Middle frontal gyrus (tissue), 1 donor: ENCODE results near the gene LTBP2.
"Not testable (repeated sequence)": the region's sequence is repeated elsewhere in the genome, so short reads cannot be mapped to it uniquely, and the experiment has no call there.

ENCODE experiments used
- DNase-seq: peaks from one replicate; pipeline ENCODE4 v3.0.0-alpha.2; 2015; ENCODE audit warnings: low spot score; ENCODE audit errors: extremely low spot score

LTBP2 gene

DNA sequence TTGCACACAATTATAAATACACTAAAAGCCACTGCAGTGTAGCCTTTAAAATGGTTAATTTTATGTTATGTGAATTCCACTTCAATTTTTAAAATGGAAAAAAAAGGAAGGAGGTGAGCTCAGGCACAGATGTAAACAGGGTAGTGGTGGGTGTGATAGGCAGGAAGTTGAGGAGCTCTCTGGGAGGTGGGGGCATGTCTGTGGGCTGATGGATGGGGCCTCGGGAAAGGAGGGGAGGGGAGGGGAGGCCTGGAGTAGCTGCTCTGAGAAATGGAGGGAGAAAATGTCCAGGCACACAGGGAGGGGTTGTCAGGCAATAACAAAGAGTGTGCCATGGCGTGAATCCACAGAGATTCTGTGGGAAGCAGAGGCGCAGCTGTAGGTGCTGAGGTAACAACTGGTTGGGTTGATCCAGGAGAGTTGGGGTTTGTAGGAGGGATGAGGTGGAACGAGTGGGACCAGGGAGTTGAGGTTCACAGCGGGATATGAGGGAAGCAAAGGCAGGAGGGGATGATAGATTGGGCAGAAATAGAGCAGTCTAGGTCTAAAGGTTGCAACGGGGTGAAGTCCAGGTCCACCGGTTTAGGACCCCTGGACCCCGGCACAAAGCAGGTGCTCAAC lies 57.2 kb downstream of the LTBP2 start:
- DNase-seq = no peak

GRCh38 chr14:74552623-74553022 lies 59.4 kb downstream of the LTBP2 start:
- no peak for DNase-seq

GRCh38 chr14:74551431-74552371 lies 60.3 kb downstream of the LTBP2 start:
- DNase-seq = no peak

- DNase-seq = no peak
Measured at GRCh38 chr14:74551001-74551400, 61.0 kb downstream of the LTBP2 start.

GRCh38 chr14:74550071-74550470 lies 62.0 kb downstream of the LTBP2 start:
- no peak for DNase-seq

GRCh38 chr14:74549588-74549987 lies 62.4 kb downstream of the LTBP2 start:
- DNase-seq = no peak

DNA sequence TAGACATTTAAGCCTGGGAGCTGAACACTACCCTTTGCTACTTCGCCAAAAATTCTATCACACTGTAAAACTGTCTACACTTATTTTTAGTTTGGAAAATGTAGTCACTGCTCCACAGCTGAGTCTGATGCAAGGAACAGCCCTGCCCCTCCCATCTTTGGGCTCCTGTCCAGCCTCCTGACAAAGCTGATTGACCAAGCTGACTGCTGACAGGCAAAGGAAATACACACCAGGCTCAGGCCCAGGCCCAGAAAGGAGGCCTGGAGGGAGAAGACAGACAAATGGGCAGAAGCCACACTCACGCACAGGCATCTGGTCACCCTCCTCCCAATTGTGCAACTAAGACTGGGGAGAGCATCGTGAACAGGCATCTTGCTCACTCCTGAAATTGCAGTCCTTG lies 63.2 kb downstream of the LTBP2 start:
- no peak for DNase-seq

DNA sequence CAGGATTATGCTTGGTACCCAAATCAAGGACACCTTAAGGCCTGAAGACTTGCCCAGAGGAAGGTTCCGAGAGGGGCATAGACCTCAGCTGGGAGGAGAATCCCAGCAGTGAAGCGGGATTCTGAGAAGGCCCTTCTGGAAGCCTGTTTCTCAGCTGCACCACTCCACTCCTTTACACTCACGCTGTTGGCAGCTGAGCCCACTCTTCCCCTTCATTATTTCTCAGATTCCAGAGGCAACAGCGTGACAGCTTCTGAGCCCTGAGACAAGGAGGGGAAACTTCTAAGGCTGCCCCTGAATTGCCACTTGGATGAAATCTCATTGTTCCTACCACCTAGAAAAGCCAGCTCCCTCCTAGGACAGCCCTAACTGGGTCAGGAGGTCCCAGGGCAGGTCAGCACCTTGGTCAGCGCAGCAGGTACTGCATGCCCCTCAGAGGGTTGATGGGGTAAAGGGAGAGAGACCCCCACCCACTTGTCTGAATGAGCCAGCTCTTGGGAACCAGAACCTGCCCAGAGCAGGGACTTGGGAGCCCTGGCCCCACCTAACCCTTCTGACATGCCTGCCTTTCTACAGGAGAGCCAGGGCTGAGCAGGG lies 64.6 kb downstream of the LTBP2 start:
- no peak for DNase-seq

DNA sequence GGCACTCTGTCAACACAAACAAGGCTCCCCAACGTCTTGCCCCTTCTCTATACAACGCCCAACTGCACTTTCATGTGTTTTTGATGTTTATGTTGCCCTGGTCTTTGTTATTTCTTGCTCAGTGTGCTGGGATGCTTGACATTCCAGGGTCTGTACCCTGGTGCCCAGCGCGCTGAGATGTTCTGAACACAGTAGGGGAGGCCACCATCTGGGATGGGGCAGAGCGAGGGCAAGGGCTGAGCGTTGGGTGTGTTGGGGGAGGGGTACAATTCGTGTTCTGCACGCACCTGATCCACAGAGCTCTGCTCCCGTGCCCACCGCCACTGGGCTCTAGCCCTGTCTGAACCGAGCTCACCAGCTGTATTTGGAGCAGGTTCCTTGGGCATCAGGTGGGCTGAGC lies 65.6 kb downstream of the LTBP2 start:
- DNase-seq = no peak

DNA sequence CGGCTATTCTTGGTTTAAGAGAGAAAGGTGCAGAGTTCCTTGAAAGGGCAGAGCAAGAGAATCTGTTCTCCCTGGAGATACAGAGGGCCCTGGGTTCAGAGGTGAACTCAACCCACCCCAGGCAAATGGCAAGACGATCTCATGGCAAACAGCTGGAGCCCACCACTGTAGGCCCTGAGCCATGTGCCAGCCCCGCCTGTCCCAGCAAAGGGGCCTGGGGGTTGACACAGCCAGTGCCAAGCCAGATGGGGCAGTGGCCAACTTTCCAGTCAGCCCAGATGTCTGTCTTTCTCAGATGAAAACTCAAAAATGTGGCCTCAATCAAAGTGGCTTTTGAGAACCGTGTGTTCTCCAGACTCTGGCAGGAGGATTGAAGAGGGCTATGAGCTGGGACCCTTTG lies 66.7 kb downstream of the LTBP2 start:
- no peak for DNase-seq

- DNase-seq = no peak
Measured at GRCh38 chr14:74543771-74544438, 68.1 kb downstream of the LTBP2 start.

GRCh38 chr14:74542056-74542685 lies 69.9 kb downstream of the LTBP2 start:
- DNase-seq = no peak

- DNase-seq = no peak
Measured at GRCh38 chr14:74541225-74541624, 70.8 kb downstream of the LTBP2 start.

DNA sequence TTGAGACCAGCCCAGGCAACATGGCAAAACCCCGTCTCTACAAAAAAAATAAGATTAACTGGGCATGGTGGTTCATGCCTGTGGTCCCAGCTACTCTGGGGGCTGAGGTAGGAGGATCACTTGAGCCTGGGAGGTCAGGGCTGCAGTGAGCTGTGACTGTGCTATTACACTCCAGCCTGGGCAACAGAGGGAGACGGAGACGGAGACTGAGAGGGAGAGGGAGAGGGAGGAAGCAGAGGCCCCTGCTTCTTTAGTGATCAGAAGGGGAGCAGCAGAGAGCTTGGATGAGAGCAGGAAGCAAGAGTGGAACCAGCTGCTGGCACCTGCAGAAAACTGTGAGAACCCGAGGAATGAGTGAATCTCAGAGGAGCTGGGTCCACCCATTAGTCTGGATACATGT lies 72.5 kb downstream of the LTBP2 start:
- no peak for DNase-seq

GRCh38 chr14:74538411-74539391 lies 73.3 kb downstream of the LTBP2 start:
- no peak for DNase-seq

DNA sequence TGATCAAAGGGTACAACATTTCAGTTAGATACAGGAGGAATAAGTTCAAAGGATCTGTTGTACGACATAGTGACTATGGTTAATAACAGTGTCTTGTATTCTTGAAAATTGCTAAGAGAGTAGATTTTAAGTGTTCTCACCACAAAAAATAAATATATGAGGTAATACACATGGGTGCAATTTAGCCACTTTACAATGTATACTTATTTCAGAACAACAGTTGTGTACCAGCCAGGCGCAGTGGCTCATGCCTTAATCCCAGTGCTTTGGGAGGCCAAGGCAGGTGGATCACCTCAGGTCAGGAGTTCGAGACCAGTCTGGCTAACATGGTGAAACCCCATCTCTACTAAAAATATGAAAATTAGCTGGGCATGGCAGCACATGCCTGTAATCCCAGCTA lies 75.7 kb downstream of the LTBP2 start:
- DNase-seq = not testable (repeated sequence)

DNA sequence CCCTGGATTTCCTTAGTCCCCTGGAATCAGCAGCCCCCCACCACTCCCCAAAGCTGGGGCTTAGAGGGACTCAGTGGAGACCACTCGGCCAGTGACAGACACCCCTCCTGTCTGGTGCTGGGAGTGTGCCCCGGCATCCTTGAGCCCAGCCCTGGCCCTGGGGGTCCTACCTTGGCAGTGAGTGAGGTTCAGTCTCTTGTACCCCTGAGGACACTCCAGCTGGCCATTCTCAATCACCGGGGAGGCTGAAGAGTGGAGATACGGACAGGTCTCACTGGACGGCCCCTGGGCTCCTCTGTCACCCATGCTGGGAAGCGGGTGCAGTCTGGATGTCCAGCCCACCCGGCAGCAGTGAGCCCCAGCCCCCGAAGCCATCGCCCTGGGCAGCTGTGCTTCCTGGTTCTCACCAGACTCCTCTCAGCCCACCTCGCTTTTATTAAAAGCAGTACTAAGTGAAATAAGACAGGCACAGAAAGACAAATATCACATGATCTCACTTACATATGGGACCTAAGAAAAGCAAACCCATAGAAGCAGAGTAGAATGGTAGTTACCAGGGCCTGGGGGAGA lies 76.2 kb downstream of the LTBP2 start:
- DNase-seq = no peak

GRCh38 chr14:74533576-74533975 lies 78.5 kb downstream of the LTBP2 start:
- no peak for DNase-seq

DNA sequence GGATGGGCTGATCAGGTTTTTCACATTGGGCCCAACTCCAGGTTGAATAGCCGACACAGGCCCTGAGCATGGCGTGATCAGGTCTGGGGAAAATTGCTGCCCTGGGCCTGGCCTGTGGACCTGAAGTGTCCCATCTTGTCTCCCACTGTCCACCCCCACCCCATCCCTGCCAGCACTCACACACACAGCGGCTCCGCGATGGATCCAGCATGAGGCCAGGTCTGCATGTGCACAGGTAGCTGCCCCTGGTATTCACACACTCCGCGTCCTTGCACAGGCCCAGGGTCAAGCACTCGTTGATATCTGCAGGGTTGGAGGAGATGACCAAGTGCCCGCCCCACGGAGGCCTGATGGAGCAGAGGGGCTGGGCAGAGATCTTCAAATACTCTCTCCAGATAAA lies 79.8 kb downstream of the LTBP2 start:
- DNase-seq = no peak

DNA sequence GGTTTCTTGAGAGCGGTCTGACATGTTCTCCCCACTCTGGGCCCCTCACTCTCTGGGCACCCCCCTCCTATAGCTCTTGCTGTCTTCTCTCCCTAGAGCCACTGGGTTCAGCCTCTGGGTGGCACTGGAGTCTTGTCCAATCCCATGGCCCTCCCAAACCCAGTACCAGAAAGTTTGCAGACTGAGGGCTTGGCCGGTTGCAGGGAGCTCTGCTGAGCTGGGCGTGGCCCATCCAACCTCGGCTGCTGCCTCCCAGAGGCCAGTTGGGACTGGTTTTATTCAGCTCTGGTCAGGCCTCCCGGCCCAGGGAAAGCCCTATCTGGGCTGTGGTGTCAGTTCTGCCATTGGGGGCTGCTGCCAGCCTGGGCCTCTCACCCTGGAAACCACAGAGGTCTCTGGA lies 80.6 kb downstream of the LTBP2 start:
- DNase-seq = no peak
